Right lobe of liver (tissue), 6 donors: ENCODE results near the gene POLR1B. TPM values are rescaled to one million over a fixed set of nuclear protein-coding genes. Genes with fewer than 3 reads are reported as not detected.
A peak's percentile ranks its signal among the peaks of the same experiment; 100 is the strongest.
"Not testable (repeated sequence)": the region's sequence is repeated elsewhere in the genome, so short reads cannot be mapped to it uniquely, and the experiment has no call there.

Source experiments
- ATAC-seq, 4 donors: fragments of 200-7000 bp; cut with Tn5 transposase; one replicate each; pipeline ENCODE4 v1.9.1; 2020; ENCODE audit warnings: mild to moderate bottlenecking in 4 of 4, moderate library complexity in 4 of 4
- DNase-seq, 3 donors: peaks; one replicate each; pipeline ENCODE4 v3.0.0-alpha.2; 2020
- H3K27ac ChIP-seq, 3 donors: fragments of 200-600 bp; one replicate each; pipeline ENCODE4 v1.8.0; 2022
- H3K27me3 ChIP-seq, 2 donors: fragments of 200-600 bp; one replicate each; pipeline ENCODE4 v1.8.0; 2022
- H3K36me3 ChIP-seq, 4 donors: fragments of 200-600 bp; sonication (generic) in 1 of 4; one replicate each; pipeline versions ENCODE4 v1.5.1 to v1.8.0; 2017 to 2022; ENCODE audit warnings: control low read depth in 1 of 4
- H3K4me1 ChIP-seq, 4 donors: fragments of 200-600 bp; sonication (generic) in 1 of 4; one replicate each; pipeline versions ENCODE4 v1.5.1 to v1.8.0; 2017 to 2022; ENCODE audit warnings: control low read depth in 1 of 4
- H3K4me3 ChIP-seq, 3 donors: fragments of 200-600 bp; one replicate each; pipeline ENCODE4 v1.8.0; 2022
- H3K9me3 ChIP-seq, 4 donors: fragments of 200-600 bp; sonication (generic) in 1 of 4; one replicate each; pipeline versions ENCODE4 v1.5.1 to v1.8.0; 2017 to 2022; ENCODE audit warnings: control low read depth in 1 of 4
- CTCF ChIP-seq, 4 donors: fragments of 200-600 bp in 3 of 4; fragments of 450-650 bp in 1 of 4; IDR thresholded peaks; one replicate each; pipeline versions ENCODE4 v1.5.1 to v1.8.0; 2016 to 2022; ENCODE audit warnings: antibody characterized with exemption in 4 of 4, mild to moderate bottlenecking in 2 of 4
- POLR2A ChIP-seq: fragments of 450-650 bp; IDR thresholded peaks from one replicate; pipeline ENCODE4 v1.6.1; 2017; ENCODE audit warnings: antibody characterized with exemption, mild to moderate bottlenecking
- WGBS: methylation state at CpG from one replicate; pipeline ENCODE4 v1.1.6; 2018; ENCODE audit warnings: low coverage, low lambda C conversion rate; ENCODE audit not compliant: insufficient coverage; ENCODE audit errors: missing lambda C conversion rate; 5-methylcytosine and 5-hydroxymethylcytosine counted together
- intact Hi-C, 2 donors: fragments of 100-400 bp; cut with DNase I; formaldehyde crosslinking; loops; one replicate each; pipeline versions ENCODE4 v1.11.2 to v1.14.1; 2022
- long read RNA-seq: library from polyadenylated mRNA; unstranded; transcript quantifications from one replicate; pipeline ENCODE4 v2.0.0, GENCODE V29; 2019
- total RNA-seq, 6 experiments: library from RNA; depleted of rRNA in 2 of 6; stranded (reverse); fragments of >200 nt in 2 of 6; fragmentation: NEBNext Ultra II Directional in 3 of 6; extraction: Animal tissue kit (Norgen Biotek cat#: 25700) in 3 of 6; gene quantifications; one replicate each; pipeline versions ENCODE4 v1.1.0 to v1.2.4, GENCODE V29; 2016 to 2023
- donor health status: DM: no; HTN: yes; CAD: no.
- donor health status: DM: no; HTN: no; CAD: no.
- donor health status: DM: no; HTN: no; CAD: no.
- donor health status: DM: no; HTN: yes; CAD: no.
- donor health status: DM: no; HTN: yes; CAD: no.

Gene POLR1B
- 10 to 100 TPM; 12.2 to 20.5 (median 16.1) TPM for total RNA-seq
- long read RNA-seq, result 0 reads

DNA sequence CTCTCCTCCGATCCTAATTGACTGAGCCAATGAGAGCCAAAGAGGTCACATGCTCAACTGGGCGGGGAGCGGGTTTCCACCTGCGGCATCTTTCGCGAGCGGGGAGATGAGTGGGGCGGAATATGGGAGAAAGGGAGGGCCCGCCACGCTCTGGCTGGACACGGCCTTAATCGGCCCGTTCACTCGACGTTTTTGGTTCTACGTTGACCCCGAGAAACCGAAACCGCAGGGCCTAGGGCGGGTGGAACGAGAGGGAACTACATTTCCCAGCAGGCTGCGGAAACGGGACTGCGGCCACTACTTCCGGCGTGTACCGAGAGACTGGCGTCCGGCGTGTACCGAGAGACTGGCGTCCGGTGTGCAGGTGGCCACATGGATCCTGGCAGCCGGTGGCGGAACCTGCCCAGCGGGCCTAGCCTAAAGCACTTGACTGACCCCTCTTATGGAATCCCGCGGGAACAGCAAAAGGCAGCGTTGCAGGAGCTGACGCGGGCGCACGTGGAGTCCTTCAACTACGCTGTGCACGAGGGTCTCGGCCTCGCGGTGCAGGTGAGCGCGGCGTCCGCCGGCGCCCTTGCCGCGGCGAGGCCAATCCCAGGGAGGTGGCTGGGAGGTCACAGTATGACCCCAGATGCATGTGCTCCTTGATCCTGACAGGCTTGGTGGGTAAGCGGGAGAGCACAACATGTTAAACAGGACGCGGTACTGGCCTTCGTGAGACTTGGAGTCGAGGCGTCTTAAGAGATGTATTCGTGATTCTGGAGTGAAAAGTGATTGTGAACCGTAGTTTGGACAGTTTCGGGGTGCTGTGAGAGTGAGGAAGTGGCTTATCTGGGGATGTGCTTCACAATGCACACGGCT, at the start of gene POLR1B:
Gene POLR1B, plus strand, starts transcription at position 343 of the 861 bp plus-strand sequence. Its CDS starts 30 bp downstream, at position 373.
- peak; percentile 89 to 92 (median 91) for DNase-seq
- WGBS, result under 1% methylated on average over 14 of the region's 67 CpGs
- ATAC-seq, result peak; percentile 95 to 97 (median 96)
- Histone ChIP-seq H3K36me3 (no peaks in the 10 kb centered on the region), H3K4me3 (peak within 1 kb of the TSS; percentile 89 to 99 (median 95)), H3K27me3 (no peaks in the 10 kb centered on the region), H3K9me3 (no peaks in the 10 kb centered on the region), H3K27ac (peak within 1 kb of the TSS; percentile 79 to 88 (median 82)), H3K4me1 (peaks cover 0 to 21% (median 3%) of the 10 kb centered on the region in 4 donors)
- TF ChIP-seq CTCF (IDR thresholded peaks at IDR 0.05) (no peak), POLR2A (peak; percentile 29)
- intact Hi-C loops, result no loop called here

- WGBS, result 94% methylated on average over 2 of the region's 3 CpGs
- ATAC-seq (no peak), DNase-seq (no peak)
- H3K4me1 ChIP-seq, result no peaks in the 10 kb centered on the region
- H3K36me3 ChIP-seq, result peaks cover 0 to 4% (median 0%) of the 10 kb centered on the region in 4 donors
- H3K27me3 ChIP-seq, result no peaks in the 10 kb centered on the region
- H3K9me3 ChIP-seq, result no peaks in the 10 kb centered on the region
- H3K27ac ChIP-seq, result no peak overlapping the region
- intact Hi-C loops, result no loop called here
- no peak overlapping the region for H3K4me3 ChIP-seq
- TF ChIP-seq CTCF (IDR thresholded peaks at IDR 0.05) (no peak), POLR2A (no peak)
Observed at GRCh38 chr2:112493048-112493447, 49.2 kb upstream of the POLR1B start.

- no peaks in the 10 kb centered on the region for H3K4me1 ChIP-seq
- H3K27ac ChIP-seq, result no peak overlapping the region
- ATAC-seq, result peak in 1 of 4 donors; percentile 35
- intact Hi-C loops, result no loop called here
- DNase-seq, result no peak
- no peak for TF ChIP-seq CTCF (IDR thresholded peaks at IDR 0.05)
- no peak for TF ChIP-seq POLR2A
- H3K4me3 ChIP-seq, result no peak overlapping the region
- no peaks in the 10 kb centered on the region for H3K9me3 ChIP-seq
- H3K27me3 ChIP-seq, result no peaks in the 10 kb centered on the region
- peaks cover 0 to 4% (median 0%) of the 10 kb centered on the region in 4 donors for H3K36me3 ChIP-seq
- 71% methylated on average over 7 of the region's 9 CpGs for WGBS
Observed at GRCh38 chr2:112493858-112494648, 48.2 kb upstream of the POLR1B start.

- intact Hi-C loops, result no loop called here
- H3K36me3 ChIP-seq, result peaks cover 0 to 4% (median 0%) of the 10 kb centered on the region in 4 donors
- H3K27ac ChIP-seq, result no peak overlapping the region
- no peak for ATAC-seq
- no peaks in the 10 kb centered on the region for H3K4me1 ChIP-seq
- H3K27me3 ChIP-seq, result no peaks in the 10 kb centered on the region
- H3K9me3 ChIP-seq, result no peaks in the 10 kb centered on the region
- no peak for DNase-seq
- no peak overlapping the region for H3K4me3 ChIP-seq
- WGBS, result 88% methylated on average over 5 of the region's 5 CpGs
- TF ChIP-seq POLR2A (no peak), CTCF (IDR thresholded peaks at IDR 0.05) (no peak)
Observed at GRCh38 chr2:112494828-112495227, 47.4 kb upstream of the POLR1B start.

- H3K36me3 ChIP-seq, intact Hi-C loops, H3K9me3 ChIP-seq, H3K27ac ChIP-seq, DNase-seq, H3K4me3 ChIP-seq, H3K27me3 ChIP-seq, ATAC-seq, H3K4me1 ChIP-seq: not testable (repeated sequence)
- 87% methylated on average over 3 of the region's 4 CpGs for WGBS
Observed at GRCh38 chr2:112495878-112496277, 46.4 kb upstream of the POLR1B start.
